Stomach (tissue), 19 donors: ENCODE measurements around the gene INTS7. TPM values are rescaled to one million over a fixed set of nuclear protein-coding genes. Genes with fewer than 3 reads are reported as not detected.

Source experiments
- DNase-seq, 2 donors: peaks; one replicate each; pipeline versions ENCODE4 v3.0.0 to v3.0.0-alpha.2; 2013 to 2019
- H3K27ac ChIP-seq, 5 donors: fragments of 200-600 bp in 4 of 5; sonication (generic) in 4 of 5; one replicate each; pipeline ENCODE4 v1.5.1; 2013 to 2019; ENCODE audit warnings: mild to moderate bottlenecking in 1 of 5, moderate library complexity in 1 of 5
- H3K27me3 ChIP-seq, 3 donors: fragments of 200-600 bp; sonication (generic); one replicate each; pipeline ENCODE4 v1.5.1; 2017 to 2019; ENCODE audit warnings: mixed run types in 1 of 3
- H3K36me3 ChIP-seq, 4 donors: fragments of 200-600 bp; sonication (generic); 1 replicate in 3 of 4; 2 replicates in 1 of 4; pipeline ENCODE4 v1.5.1; 2016 to 2019
- H3K4me1 ChIP-seq, 4 donors: fragments of 200-600 bp; sonication (generic); one replicate each; pipeline ENCODE4 v1.5.1; 2016 to 2019
- H3K4me3 ChIP-seq, 4 donors: fragments of 200-600 bp; sonication (generic) in 3 of 4; one replicate each; pipeline ENCODE4 v1.5.1; 2016 to 2019; ENCODE audit warnings: mild to moderate bottlenecking in 1 of 4
- H3K9me3 ChIP-seq, 4 donors: fragments of 200-600 bp; sonication (generic); one replicate each; pipeline ENCODE4 v1.5.1; 2016 to 2019
- EP300 ChIP-seq: sonication (generic); formaldehyde crosslinking; IDR thresholded peaks from one replicate; pipeline ENCODE4 v1.6.1; 2017; ENCODE audit warnings: antibody characterized with exemption
- POLR2A ChIP-seq, 4 donors: fragments of 450-650 bp; IDR thresholded peaks; one replicate each; pipeline ENCODE4 v1.6.1; 2016; ENCODE audit warnings: antibody characterized with exemption in 4 of 4, control low read depth in 2 of 4, mild to moderate bottlenecking in 1 of 4, moderate library complexity in 1 of 4
- POLR2AphosphoS5 ChIP-seq, 3 donors: sonication (generic); formaldehyde crosslinking; IDR thresholded peaks; one replicate each; pipeline ENCODE4 v1.6.1; 2016; ENCODE audit warnings: antibody characterized with exemption in 3 of 3
- WGBS, 5 donors: extraction: QIAGEN DNeasy Blood & Tissue Kit in 3 of 5; methylation state at CpG; one replicate each; pipeline versions ENCODE4 v1.1.5 to v1.1.7; 2013 to 2018; 5-methylcytosine and 5-hydroxymethylcytosine counted together
- intact Hi-C: fragments of 100-400 bp; cut with DNase I; formaldehyde crosslinking; loops from one replicate; pipeline ENCODE4 v1.15.1; 2023; ENCODE audit warnings: low total_unique reads
- long read RNA-seq, 10 donors: transcript quantifications; one replicate each; lab custom pipeline, GENCODE V29; 2026
- polyA plus RNA-seq, 3 donors: library from polyadenylated mRNA; stranded (reverse); fragments of 200-250 nt; gene quantifications; one replicate each; pipeline ENCODE4 v1.2.3, GENCODE V29; 2013
- total RNA-seq, 5 donors: library from RNA; depleted of rRNA; stranded (reverse); fragments of >200 nt; gene quantifications; one replicate each; pipeline versions ENCODE4 v1.1.0 to v1.2.3, GENCODE V29; 2014 to 2016
- TF ChIP-seq, protein P1 (sequence below), 7 experiments: fragments of 450-650 bp in 4 of 7; fragments of 200-600 bp in 3 of 7; sonication (generic) in 3 of 7; IDR thresholded peaks; one replicate each; pipeline ENCODE4 v1.5.1; 2016 to 2019; ENCODE audit warnings: antibody characterized with exemption in 7 of 7, control low read depth in 2 of 7, mild to moderate bottlenecking in 1 of 7
- donor health status: healthy with polysubstance abuse.
- donor health status: Bipolar disorder and iron deficiency.
- donor health status: healthy.

Gene INTS7, protein sequence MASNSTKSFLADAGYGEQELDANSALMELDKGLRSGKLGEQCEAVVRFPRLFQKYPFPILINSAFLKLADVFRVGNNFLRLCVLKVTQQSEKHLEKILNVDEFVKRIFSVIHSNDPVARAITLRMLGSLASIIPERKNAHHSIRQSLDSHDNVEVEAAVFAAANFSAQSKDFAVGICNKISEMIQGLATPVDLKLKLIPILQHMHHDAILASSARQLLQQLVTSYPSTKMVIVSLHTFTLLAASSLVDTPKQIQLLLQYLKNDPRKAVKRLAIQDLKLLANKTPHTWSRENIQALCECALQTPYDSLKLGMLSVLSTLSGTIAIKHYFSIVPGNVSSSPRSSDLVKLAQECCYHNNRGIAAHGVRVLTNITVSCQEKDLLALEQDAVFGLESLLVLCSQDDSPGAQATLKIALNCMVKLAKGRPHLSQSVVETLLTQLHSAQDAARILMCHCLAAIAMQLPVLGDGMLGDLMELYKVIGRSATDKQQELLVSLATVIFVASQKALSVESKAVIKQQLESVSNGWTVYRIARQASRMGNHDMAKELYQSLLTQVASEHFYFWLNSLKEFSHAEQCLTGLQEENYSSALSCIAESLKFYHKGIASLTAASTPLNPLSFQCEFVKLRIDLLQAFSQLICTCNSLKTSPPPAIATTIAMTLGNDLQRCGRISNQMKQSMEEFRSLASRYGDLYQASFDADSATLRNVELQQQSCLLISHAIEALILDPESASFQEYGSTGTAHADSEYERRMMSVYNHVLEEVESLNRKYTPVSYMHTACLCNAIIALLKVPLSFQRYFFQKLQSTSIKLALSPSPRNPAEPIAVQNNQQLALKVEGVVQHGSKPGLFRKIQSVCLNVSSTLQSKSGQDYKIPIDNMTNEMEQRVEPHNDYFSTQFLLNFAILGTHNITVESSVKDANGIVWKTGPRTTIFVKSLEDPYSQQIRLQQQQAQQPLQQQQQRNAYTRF
- total RNA-seq (100 to 1,000 TPM in 1 of 5 donors, 10 to 100 TPM in 3, 1 to 10 TPM in 1; 1.2 to 156 (median 18.2) TPM), polyA plus RNA-seq (1 to 10 TPM; 3.7 to 5.8 (median 4.6) TPM)
- long read RNA-seq, donor 1, result 0 reads
- long read RNA-seq, donor 2, result 0 reads
- long read RNA-seq, donor 3, result 0 reads
- long read RNA-seq, donor 4, result 0 reads
- long read RNA-seq, donor 5, full-length matches to known transcripts, result 2 of 8 reads
- long read RNA-seq, donor 5, partial matches to known transcripts, result 6 of 8 reads
- long read RNA-seq, donor 5, other reads (novel, unspliced or antisense), result 0 of 8 reads
- long read RNA-seq, donor 6, result 0 reads
- long read RNA-seq, donor 7, full-length matches to known transcripts, result 1 of 1 reads
- long read RNA-seq, donor 7, partial matches to known transcripts, result 0 of 1 reads
- long read RNA-seq, donor 7, other reads (novel, unspliced or antisense), result 0 of 1 reads
- long read RNA-seq, donor 8, full-length matches to known transcripts, result 3 of 3 reads
- long read RNA-seq, donor 8, partial matches to known transcripts, result 0 of 3 reads
- long read RNA-seq, donor 8, other reads (novel, unspliced or antisense), result 0 of 3 reads
- long read RNA-seq, donor 9, result 0 reads
- long read RNA-seq, donor 10, result 0 reads

GRCh38 chr1:212035123-212035834 lies at the start of gene INTS7, which contains the start of gene DTL:
Gene INTS7, minus strand, starts transcription at chr1:212035557. Its CDS starts 120 bp downstream, at chr1:212035437.
Gene DTL, plus strand, starts transcription at chr1:212035748. Its CDS starts 143 bp downstream, at chr1:212035891.
- TF ChIP-seq, protein P1, sequence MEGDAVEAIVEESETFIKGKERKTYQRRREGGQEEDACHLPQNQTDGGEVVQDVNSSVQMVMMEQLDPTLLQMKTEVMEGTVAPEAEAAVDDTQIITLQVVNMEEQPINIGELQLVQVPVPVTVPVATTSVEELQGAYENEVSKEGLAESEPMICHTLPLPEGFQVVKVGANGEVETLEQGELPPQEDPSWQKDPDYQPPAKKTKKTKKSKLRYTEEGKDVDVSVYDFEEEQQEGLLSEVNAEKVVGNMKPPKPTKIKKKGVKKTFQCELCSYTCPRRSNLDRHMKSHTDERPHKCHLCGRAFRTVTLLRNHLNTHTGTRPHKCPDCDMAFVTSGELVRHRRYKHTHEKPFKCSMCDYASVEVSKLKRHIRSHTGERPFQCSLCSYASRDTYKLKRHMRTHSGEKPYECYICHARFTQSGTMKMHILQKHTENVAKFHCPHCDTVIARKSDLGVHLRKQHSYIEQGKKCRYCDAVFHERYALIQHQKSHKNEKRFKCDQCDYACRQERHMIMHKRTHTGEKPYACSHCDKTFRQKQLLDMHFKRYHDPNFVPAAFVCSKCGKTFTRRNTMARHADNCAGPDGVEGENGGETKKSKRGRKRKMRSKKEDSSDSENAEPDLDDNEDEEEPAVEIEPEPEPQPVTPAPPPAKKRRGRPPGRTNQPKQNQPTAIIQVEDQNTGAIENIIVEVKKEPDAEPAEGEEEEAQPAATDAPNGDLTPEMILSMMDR (IDR thresholded peaks at IDR 0.05), result peak in 5 of 7 experiments; percentile 80 to 97 (median 91)
- peak in 2 of 3 donors; percentile 50 to 69 for TF ChIP-seq POLR2AphosphoS5 (IDR thresholded peaks at IDR 0.05)
- TF ChIP-seq POLR2A (IDR thresholded peaks at IDR 0.05), result no peak
- TF ChIP-seq EP300, result no peak
- Histone ChIP-seq H3K4me1 (peaks cover 12 to 59% (median 23%) of the 10 kb centered on the region in 4 donors), H3K27ac (peak within 1 kb of the TSS; percentile 88 to 91 (median 90)), H3K9me3 (no peaks in the 10 kb centered on the region), H3K27me3 (no peaks in the 10 kb centered on the region), H3K36me3 (no peaks in the 10 kb centered on the region), H3K4me3 (peak within 1 kb of the TSS; percentile 59 to 69 (median 62))
- intact Hi-C loops, result no loop called here
- DNase-seq, result peak; percentile 99 to 100
- 0 to 1% (median 1%) methylated on average over 34 to 53 of the region's 53 CpGs for WGBS, 5 donors

DNA sequence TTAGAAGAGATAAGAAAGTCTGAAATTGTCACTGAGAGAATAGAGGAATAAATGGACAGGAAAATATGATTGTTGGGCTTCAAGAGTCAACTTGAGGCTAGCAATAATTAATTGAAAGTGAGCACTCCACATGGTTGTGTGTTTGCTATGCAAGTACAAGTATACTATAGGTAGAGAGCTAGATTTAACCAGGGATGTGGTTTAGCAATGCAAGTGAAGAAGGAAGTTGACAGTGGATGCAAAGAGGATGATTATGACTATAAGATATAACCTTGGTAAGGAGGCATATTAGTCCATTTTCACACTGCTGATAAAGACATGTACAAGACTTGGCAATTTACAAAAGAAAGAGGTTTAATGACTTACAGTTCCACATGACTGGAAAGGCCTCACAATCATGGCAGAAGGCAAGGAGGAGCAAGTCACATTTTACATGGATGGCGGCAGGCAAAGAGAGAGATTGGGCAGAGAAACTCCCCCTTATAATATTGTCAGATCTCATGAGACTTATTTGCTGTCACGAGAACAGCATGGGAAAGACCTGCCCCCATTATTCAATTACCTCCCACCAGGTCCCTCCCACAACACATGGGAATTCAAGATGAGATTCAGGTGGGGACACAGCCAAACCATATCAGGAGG lies 47.5 kb upstream of the INTS7 start:
- Histone ChIP-seq H3K9me3 (no peaks in the 10 kb centered on the region), H3K4me3 (no peak overlapping the region), H3K27me3 (no peaks in the 10 kb centered on the region), H3K36me3 (no peaks in the 10 kb centered on the region), H3K4me1 (peaks cover 0 to 8% (median 2%) of the 10 kb centered on the region in 4 donors), H3K27ac (no peak overlapping the region)
- no peak for TF ChIP-seq POLR2AphosphoS5 (IDR thresholded peaks at IDR 0.05)
- TF ChIP-seq POLR2A (IDR thresholded peaks at IDR 0.05), result no peak
- TF ChIP-seq, protein P1 (IDR thresholded peaks at IDR 0.05), result no peak
- no peak for TF ChIP-seq EP300
- no peak for DNase-seq
- intact Hi-C loops, result no loop called here
- WGBS, 5 donors, result 91 to 100% (median 98%) methylated on average over 2 of the region's 2 CpGs

- intact Hi-C loops, result no loop called here
- TF ChIP-seq POLR2AphosphoS5 (IDR thresholded peaks at IDR 0.05) (no peak), EP300 (no peak), POLR2A (IDR thresholded peaks at IDR 0.05) (no peak)
- TF ChIP-seq, protein P1 (IDR thresholded peaks at IDR 0.05), result no peak
- Histone ChIP-seq H3K36me3 (no peaks in the 10 kb centered on the region), H3K27me3 (no peaks in the 10 kb centered on the region), H3K4me3 (no peak overlapping the region), H3K27ac (no peak overlapping the region), H3K4me1 (peaks cover 0 to 8% (median 0%) of the 10 kb centered on the region in 4 donors), H3K9me3 (no peaks in the 10 kb centered on the region)
- DNase-seq, result no peak
- 84 to 97% (median 91%) methylated on average over 2 of the region's 2 CpGs for WGBS, 5 donors
Observed at GRCh38 chr1:212078826-212079225, 43.5 kb upstream of the INTS7 start.
